K562 (cell line): ENCODE measurements around the gene PTH1R. TPM values are rescaled to one million over a fixed set of nuclear protein-coding genes. Genes with fewer than 3 reads are reported as not detected.

Source experiments
- CCAR2 ChIP-seq: fragments of 200-400 bp; formaldehyde crosslinking; IDR thresholded peaks from 2 replicates; pipeline ENCODE4 v1.6.1; 2017; ENCODE audit warnings: mild to moderate bottlenecking, low read depth, low read length
- CREB1 ChIP-seq, 2 experiments: sonication (generic) in 1 of 2; formaldehyde crosslinking in 1 of 2; IDR thresholded peaks; 2 replicates each; pipeline versions ENCODE4 v1.6.1 to v1.8.0; 2012 to 2022; ENCODE audit warnings: inconsistent platforms in 1 of 2, mild to moderate bottlenecking in 1 of 2, missing genetic modification reagents in 1 of 2, moderate library complexity in 1 of 2
- CREB3L1 ChIP-seq: fragments of 450-650 bp; IDR thresholded peaks from 2 replicates; pipeline ENCODE4 v1.6.1; 2014; ENCODE audit warnings: low read depth, mild to moderate bottlenecking, moderate library complexity, borderline replicate concordance
- DIDO1 ChIP-seq: fragments of 450-650 bp; IDR thresholded peaks from 2 replicates; pipeline ENCODE4 v1.6.1; 2016; ENCODE audit warnings: low read depth, missing biosample characterization, missing genetic modification characterization
- KAT7 ChIP-seq: sonication (generic); formaldehyde crosslinking; IDR thresholded peaks from 2 replicates; pipeline ENCODE4 v1.8.0; 2022; ENCODE audit warnings: missing genetic modification reagents, mild to moderate bottlenecking, borderline replicate concordance
- MAFK ChIP-seq: IDR thresholded peaks from 2 replicates; pipeline ENCODE4 v1.6.1; 2011; ENCODE audit warnings: low read length, improper control_type of control experiment
- NKRF ChIP-seq: fragments of 450-650 bp; IDR thresholded peaks from 2 replicates; pipeline ENCODE4 v1.6.1; 2016; ENCODE audit warnings: borderline replicate concordance
- SMC3 ChIP-seq: conservative IDR thresholded peaks from 2 replicates; pipeline ENCODE4 v1.6.1; 2011; ENCODE audit warnings: low read depth, low read length, improper control_type of control experiment; ENCODE audit not compliant: insufficient read depth
- YBX1 ChIP-seq: fragments of 450-650 bp; IDR thresholded peaks from 2 replicates; pipeline ENCODE4 v1.7.1; 2016; ENCODE audit warnings: mild to moderate bottlenecking
- polyA plus RNA-seq, 8 experiments: library from polyadenylated mRNA; depleted of rRNA in 4 of 8; stranded (reverse) in 5 of 8; unstranded in 3 of 8; fragments of >200 nt; fragmentation: Nextera tagmentation in 2 of 8; fragmentation: Illumina TruSeq in 1 of 8; extraction: Ambion mirVana in 2 of 8; extraction: Trizol in 1 of 8; gene quantifications; 2 replicates each; pipeline versions ENCODE4 v1.2.1 to v1.2.3, GENCODE V29; 2011 to 2014; ENCODE audit warnings: inconsistent platforms in 1 of 8, missing spikeins in 1 of 8
- total RNA-seq, 7 experiments: library from RNA; depleted of rRNA in 6 of 7; stranded (reverse); fragments of >200 nt in 6 of 7; fragmentation: Illumina TruSeq in 2 of 7; extraction: Trizol in 2 of 7; gene quantifications; 2 replicates each; pipeline versions ENCODE4 v1.2.1 to v1.2.3, GENCODE V29; 2011 to 2021; ENCODE audit warnings: low replicate concordance in 1 of 7
- TF ChIP-seq, protein P1 (sequence below): fragments of 450-650 bp; IDR thresholded peaks from 2 replicates; pipeline ENCODE4 v1.6.1; 2016; ENCODE audit warnings: low read depth, mild to moderate bottlenecking, moderate library complexity

The PTH1R gene
- total and polyA plus RNA-seq, 9 of the 15 experiments (the other 6 are each of a cell fraction or from before 2014, with no cell fraction given), result not detected

- TF ChIP-seq KAT7 (CRISPR knock-in tag), result no peak
- no peak for TF ChIP-seq YBX1
- TF ChIP-seq CCAR2, result no peak
- no peak for TF ChIP-seq NKRF
- no peak for TF ChIP-seq DIDO1 (tag)
- TF ChIP-seq, protein P1, sequence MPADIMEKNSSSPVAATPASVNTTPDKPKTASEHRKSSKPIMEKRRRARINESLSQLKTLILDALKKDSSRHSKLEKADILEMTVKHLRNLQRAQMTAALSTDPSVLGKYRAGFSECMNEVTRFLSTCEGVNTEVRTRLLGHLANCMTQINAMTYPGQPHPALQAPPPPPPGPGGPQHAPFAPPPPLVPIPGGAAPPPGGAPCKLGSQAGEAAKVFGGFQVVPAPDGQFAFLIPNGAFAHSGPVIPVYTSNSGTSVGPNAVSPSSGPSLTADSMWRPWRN, result no peak
- 0 out of 2 replicates have a peak, but pooled peaks have one; percentile 29 for TF ChIP-seq SMC3
- TF ChIP-seq CREB1 (IDR thresholded peaks at IDR 0.05), result no peak
- TF ChIP-seq CREB1 (CRISPR knock-in tag; IDR thresholded peaks at IDR 0.05), result 0 out of 2 replicates have a peak, but pooled peaks have one; percentile 18
- no peak for TF ChIP-seq MAFK
- no peak for TF ChIP-seq CREB3L1
These were observed 17.3 kb upstream of the PTH1R start (continued) for GRCh38 chr3:46860017-46860809.
